ENCODE data around the gene OGG1. TPM values are rescaled to one million over a fixed set of nuclear protein-coding genes. Genes with fewer than 3 reads are reported as not detected.

The OGG1 gene
- total RNA-seq, 1 donor from 2014 or later, result 9.2 TPM

DNA sequence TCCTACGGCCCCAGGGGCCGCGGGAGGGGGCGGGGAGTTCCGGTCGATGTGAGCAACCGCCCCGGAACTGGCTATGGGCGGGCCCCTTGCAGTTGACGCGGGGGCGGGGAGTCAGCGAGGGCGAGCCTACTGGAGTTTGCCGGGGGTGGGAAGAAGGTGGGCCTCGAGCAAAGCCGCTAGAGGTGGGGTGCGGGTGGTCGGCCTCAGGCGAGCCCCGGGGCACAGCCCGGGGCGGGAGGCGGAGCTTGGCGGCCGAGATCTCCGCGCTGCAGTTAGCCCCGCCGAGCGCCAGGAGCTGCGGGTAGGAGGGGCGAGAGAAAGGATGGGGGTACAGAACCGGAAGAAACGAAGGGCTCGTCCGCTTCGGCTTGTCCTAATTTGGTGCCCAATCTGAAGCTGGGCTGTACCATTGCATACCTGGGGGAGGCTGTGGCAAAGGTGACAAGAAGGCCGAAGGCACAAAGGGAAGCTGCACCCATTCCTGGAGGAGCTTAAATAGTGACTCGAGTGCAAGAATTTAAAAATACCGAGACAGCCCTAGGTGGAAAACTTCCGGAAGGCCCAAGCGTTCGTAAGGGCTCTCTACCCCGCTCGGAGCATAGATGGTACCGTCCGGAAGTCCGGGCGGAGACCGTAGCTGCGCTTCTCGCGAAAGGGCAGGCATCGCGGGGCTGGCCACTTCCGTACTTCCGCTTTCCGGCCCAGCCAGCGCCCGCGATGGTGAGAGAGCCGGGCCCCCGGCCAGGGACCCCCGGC lies 42.8 kb downstream of the OGG1 start, which contains the start of the genes ARPC4 and TADA3:
Gene ARPC4 (plus strand): TSS at position 678 of the 756 bp plus-strand sequence. CDS start 40 bp downstream, at position 718.
Gene TADA3 (minus strand): TSS at position 69 of the 756 bp plus-strand sequence. CDS start 1,007 bp downstream, outside the sequence.
- Histone ChIP-seq H3K4me1 (peaks cover 61% of the 10 kb centered on the region), H3K27ac (replicated peaks) (peak within 1 kb of the TSS; percentile 99), H3K27me3 (ENCODE audit: low read depth) (no peaks in the 10 kb centered on the region), H3K9me3 (replicated peaks) (no peaks in the 10 kb centered on the region), H3K36me3 (peaks cover 55% of the 10 kb centered on the region), H3K4me3 (peak within 1 kb of the TSS; percentile 98)
- peak; percentile 94 for DNase-seq
- intact Hi-C loops (cut with micrococcal nuclease), result no loop called here
- TF ChIP-seq, protein P1, sequence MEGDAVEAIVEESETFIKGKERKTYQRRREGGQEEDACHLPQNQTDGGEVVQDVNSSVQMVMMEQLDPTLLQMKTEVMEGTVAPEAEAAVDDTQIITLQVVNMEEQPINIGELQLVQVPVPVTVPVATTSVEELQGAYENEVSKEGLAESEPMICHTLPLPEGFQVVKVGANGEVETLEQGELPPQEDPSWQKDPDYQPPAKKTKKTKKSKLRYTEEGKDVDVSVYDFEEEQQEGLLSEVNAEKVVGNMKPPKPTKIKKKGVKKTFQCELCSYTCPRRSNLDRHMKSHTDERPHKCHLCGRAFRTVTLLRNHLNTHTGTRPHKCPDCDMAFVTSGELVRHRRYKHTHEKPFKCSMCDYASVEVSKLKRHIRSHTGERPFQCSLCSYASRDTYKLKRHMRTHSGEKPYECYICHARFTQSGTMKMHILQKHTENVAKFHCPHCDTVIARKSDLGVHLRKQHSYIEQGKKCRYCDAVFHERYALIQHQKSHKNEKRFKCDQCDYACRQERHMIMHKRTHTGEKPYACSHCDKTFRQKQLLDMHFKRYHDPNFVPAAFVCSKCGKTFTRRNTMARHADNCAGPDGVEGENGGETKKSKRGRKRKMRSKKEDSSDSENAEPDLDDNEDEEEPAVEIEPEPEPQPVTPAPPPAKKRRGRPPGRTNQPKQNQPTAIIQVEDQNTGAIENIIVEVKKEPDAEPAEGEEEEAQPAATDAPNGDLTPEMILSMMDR (IDR thresholded peaks at IDR 0.05; ENCODE audit: borderline replicate concordance), result peak; percentile 33

- TF ChIP-seq, protein P1 (IDR thresholded peaks at IDR 0.05; ENCODE audit: borderline replicate concordance), result no peak
- DNase-seq, result no peak
- Histone ChIP-seq H3K27me3 (ENCODE audit: low read depth) (no peaks in the 10 kb centered on the region), H3K4me3 (peak overlapping the region; percentile 98), H3K36me3 (peaks cover 56% of the 10 kb centered on the region), H3K9me3 (replicated peaks) (no peaks in the 10 kb centered on the region), H3K4me1 (peaks cover 61% of the 10 kb centered on the region), H3K27ac (replicated peaks) (peak overlapping the region; percentile 99)
- intact Hi-C loops (cut with micrococcal nuclease), result no loop called here
These were observed 43.5 kb downstream of the OGG1 start for GRCh38 chr3:9793161-9793781.

GRCh38 chr3:9794400-9794799 lies 44.6 kb downstream of the OGG1 start:
- peak overlapping the region; percentile 98 for H3K4me3 ChIP-seq
- DNase-seq, result no peak

GRCh38 chr3:9795207-9795606 lies 45.5 kb downstream of the OGG1 start:
- no peak overlapping the region for H3K27ac ChIP-seq (replicated peaks)
- no peaks in the 10 kb centered on the region for H3K9me3 ChIP-seq (replicated peaks)
- peaks cover 59% of the 10 kb centered on the region for H3K36me3 ChIP-seq
- no peaks in the 10 kb centered on the region for H3K27me3 ChIP-seq (ENCODE audit: low read depth)
- DNase-seq, result no peak
- intact Hi-C loops (cut with micrococcal nuclease), result no loop called here
- H3K4me1 ChIP-seq, result peaks cover 61% of the 10 kb centered on the region
- TF ChIP-seq, protein P1 (IDR thresholded peaks at IDR 0.05; ENCODE audit: borderline replicate concordance), result no peak
- no peak overlapping the region for H3K4me3 ChIP-seq

More at GRCh38 chr3:9794400-9794799, 44.6 kb downstream of the OGG1 start:
- Histone ChIP-seq H3K9me3 (replicated peaks) (no peaks in the 10 kb centered on the region), H3K27ac (replicated peaks) (no peak overlapping the region), H3K27me3 (ENCODE audit: low read depth) (no peaks in the 10 kb centered on the region), H3K4me1 (peaks cover 61% of the 10 kb centered on the region), H3K36me3 (peaks cover 59% of the 10 kb centered on the region)
- TF ChIP-seq, protein P1 (IDR thresholded peaks at IDR 0.05; ENCODE audit: borderline replicate concordance), result no peak
- intact Hi-C loops (cut with micrococcal nuclease), result no loop called here

DNA sequence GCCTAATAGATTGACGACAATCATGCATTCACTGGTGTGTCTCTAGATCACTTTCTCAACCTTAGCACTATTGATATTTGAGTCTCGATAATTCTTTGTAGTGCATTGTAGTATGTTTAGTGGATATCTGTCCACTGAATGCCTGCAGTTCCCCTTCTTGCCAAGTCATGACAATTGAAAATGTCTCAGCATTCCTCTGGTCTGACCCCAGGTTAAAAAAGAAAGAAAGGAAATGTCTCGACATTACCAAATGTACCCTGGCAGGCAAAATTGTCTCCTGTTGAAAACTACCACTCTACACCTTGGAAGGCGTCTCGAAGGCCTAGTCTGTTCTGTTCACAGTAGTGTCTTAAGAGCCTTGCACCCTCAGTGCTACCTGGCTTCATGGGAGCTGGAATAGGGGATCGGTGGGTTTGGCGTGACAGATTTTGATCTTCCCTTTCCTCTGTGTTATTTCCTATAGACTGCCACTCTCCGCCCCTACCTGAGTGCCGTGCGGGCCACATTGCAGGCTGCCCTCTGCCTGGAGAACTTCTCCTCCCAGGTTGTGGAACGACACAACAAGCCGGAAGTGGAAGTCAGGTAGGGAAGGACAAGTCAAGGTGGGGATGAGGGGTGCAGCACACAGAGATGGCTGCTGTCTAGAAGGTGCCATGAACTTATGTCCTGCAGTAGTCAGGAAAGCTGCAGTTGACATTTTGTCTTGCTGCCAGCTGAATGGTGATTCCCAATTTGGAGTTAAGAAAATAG lies 47.6 kb downstream of the OGG1 start:
- TF ChIP-seq, protein P1 (IDR thresholded peaks at IDR 0.05; ENCODE audit: borderline replicate concordance), result no peak
- H3K4me1 ChIP-seq, result peaks cover 41% of the 10 kb centered on the region

More for the DNA sequence above, 47.6 kb downstream of the OGG1 start:
- Histone ChIP-seq H3K27me3 (ENCODE audit: low read depth) (no peaks in the 10 kb centered on the region), H3K36me3 (peaks cover 73% of the 10 kb centered on the region), H3K4me3 (no peak overlapping the region), H3K9me3 (replicated peaks) (no peaks in the 10 kb centered on the region), H3K27ac (replicated peaks) (no peak overlapping the region)
- DNase-seq, result no peak
- intact Hi-C loops (cut with micrococcal nuclease), result no loop called here
